Chondrocyte (in vitro differentiated cells): Measurements from ENCODE around the gene TMEM108. TPM values are rescaled to one million over a fixed set of nuclear protein-coding genes. Genes with fewer than 3 reads are reported as not detected.

Experiments
- DNase-seq: peaks from one replicate; pipeline ENCODE4 v3.0.0; 2021; ENCODE audit warnings: mixed read lengths, low spot score
- H3K27ac Mint-ChIP-seq: one replicate; pipeline ENCODE4 v1.8.0; 2021; ENCODE audit warnings: mild to moderate bottlenecking, moderate library complexity, mixed read lengths; ENCODE audit not compliant: unreplicated experiment
- H3K27me3 Mint-ChIP-seq: 2 replicates; pipeline ENCODE4 v1.8.0; 2021; ENCODE audit warnings: low read depth, mixed read lengths
- H3K36me3 Mint-ChIP-seq: 2 replicates; pipeline ENCODE4 v1.8.0; 2021; ENCODE audit warnings: low read depth, mixed read lengths
- H3K4me1 Mint-ChIP-seq: 2 replicates; pipeline ENCODE4 v1.8.0; 2021; ENCODE audit warnings: low read depth, mild to moderate bottlenecking, mixed read lengths
- H3K4me3 Mint-ChIP-seq: one replicate; pipeline ENCODE4 v1.8.0; 2021; ENCODE audit warnings: mild to moderate bottlenecking, moderate library complexity, mixed read lengths; ENCODE audit not compliant: unreplicated experiment
- H3K9me3 Mint-ChIP-seq: 2 replicates; pipeline ENCODE4 v1.8.0; 2021; ENCODE audit warnings: low read depth, mixed read lengths
- total RNA-seq: library from RNA; stranded (reverse); gene quantifications from 3 replicates; pipeline ENCODE4 v1.2.1, GENCODE V29; 2021
- TF ChIP-seq, protein P1 (sequence below): fragments of 200-600 bp; sonication (generic); IDR thresholded peaks from 2 replicates; pipeline ENCODE4 v1.5.0; 2021; ENCODE audit warnings: antibody characterized with exemption, mild to moderate bottlenecking, moderate library complexity

TMEM108 gene
- total RNA-seq, 1 donor from 2014 or later: 5.6 TPM

- Mint-ChIP-seq H3K27me3 (peaks cover 2% of the 10 kb centered on the region), H3K4me1 (no peaks in the 10 kb centered on the region), H3K9me3 (peaks cover 2% of the 10 kb centered on the region), H3K4me3 (no peak overlapping the region), H3K27ac (no peak overlapping the region), H3K36me3 (peaks cover 2% of the 10 kb centered on the region)
- TF ChIP-seq, protein P1, sequence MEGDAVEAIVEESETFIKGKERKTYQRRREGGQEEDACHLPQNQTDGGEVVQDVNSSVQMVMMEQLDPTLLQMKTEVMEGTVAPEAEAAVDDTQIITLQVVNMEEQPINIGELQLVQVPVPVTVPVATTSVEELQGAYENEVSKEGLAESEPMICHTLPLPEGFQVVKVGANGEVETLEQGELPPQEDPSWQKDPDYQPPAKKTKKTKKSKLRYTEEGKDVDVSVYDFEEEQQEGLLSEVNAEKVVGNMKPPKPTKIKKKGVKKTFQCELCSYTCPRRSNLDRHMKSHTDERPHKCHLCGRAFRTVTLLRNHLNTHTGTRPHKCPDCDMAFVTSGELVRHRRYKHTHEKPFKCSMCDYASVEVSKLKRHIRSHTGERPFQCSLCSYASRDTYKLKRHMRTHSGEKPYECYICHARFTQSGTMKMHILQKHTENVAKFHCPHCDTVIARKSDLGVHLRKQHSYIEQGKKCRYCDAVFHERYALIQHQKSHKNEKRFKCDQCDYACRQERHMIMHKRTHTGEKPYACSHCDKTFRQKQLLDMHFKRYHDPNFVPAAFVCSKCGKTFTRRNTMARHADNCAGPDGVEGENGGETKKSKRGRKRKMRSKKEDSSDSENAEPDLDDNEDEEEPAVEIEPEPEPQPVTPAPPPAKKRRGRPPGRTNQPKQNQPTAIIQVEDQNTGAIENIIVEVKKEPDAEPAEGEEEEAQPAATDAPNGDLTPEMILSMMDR: no peak
- DNase-seq: no peak
Observed at GRCh38 chr3:133246119-133246518, 207.9 kb downstream of the TMEM108 start.

DNA sequence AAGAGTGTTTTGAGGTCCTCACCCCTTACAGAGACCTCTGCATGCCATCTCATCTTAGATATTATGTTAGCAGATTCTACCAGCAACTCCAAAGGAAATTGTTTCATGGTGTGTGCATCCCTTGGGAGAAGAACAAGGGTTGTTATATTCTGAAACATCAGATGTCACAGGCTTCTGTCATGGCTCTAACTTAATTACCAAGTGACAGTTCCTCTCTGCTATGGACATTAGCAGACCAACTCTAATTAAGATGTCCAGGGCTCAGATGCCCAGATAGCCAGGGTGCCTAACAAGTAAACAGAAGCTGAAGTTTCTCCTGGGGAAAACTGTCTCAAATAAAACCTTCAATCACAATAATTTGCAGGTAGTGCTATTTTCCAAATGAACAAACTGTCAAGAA, 208.6 kb downstream of the TMEM108 start:
- H3K27me3 Mint-ChIP-seq: no peaks in the 10 kb centered on the region
- TF ChIP-seq, protein P1: no peak

DNA sequence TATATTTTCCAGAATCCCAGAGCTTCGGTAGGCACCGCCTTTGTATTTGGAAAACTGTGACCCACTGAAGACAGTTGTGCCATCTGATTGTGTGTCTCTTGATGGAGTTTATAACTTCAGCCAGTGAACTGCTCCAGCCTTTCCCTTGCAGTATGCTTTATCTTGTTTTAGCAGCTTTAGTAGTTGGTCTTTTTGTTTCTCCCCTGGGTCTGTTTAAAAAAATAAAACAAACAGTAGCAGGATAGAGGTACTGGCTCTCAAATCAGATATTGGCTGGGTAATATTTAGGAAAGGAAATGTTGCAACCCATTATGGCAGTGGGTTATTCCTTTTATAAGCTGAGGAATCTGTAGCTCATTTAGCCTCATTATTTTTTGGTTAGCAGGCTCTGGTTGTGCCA, 210.2 kb downstream of the TMEM108 start:
- Mint-ChIP-seq H3K4me1 (no peaks in the 10 kb centered on the region), H3K27ac (no peak overlapping the region), H3K9me3 (no peaks in the 10 kb centered on the region), H3K27me3 (no peaks in the 10 kb centered on the region), H3K36me3 (no peaks in the 10 kb centered on the region), H3K4me3 (no peak overlapping the region)
- no peak for DNase-seq
- TF ChIP-seq, protein P1: no peak

More for the DNA sequence above, 208.6 kb downstream of the TMEM108 start:
- Mint-ChIP-seq H3K4me3 (no peak overlapping the region), H3K4me1 (no peaks in the 10 kb centered on the region), H3K9me3 (no peaks in the 10 kb centered on the region), H3K27ac (no peak overlapping the region), H3K36me3 (no peaks in the 10 kb centered on the region)
- DNase-seq: no peak

GRCh38 chr3:133249490-133249889, 211.3 kb downstream of the TMEM108 start:
- no peaks in the 10 kb centered on the region for H3K9me3 Mint-ChIP-seq
- H3K27me3 Mint-ChIP-seq: no peaks in the 10 kb centered on the region
- no peak overlapping the region for H3K4me3 Mint-ChIP-seq
- TF ChIP-seq, protein P1: no peak
- no peak overlapping the region for H3K27ac Mint-ChIP-seq
- DNase-seq: no peak
- no peaks in the 10 kb centered on the region for H3K4me1 Mint-ChIP-seq
- H3K36me3 Mint-ChIP-seq: no peaks in the 10 kb centered on the region

- no peaks in the 10 kb centered on the region for H3K4me1 Mint-ChIP-seq
- H3K9me3 Mint-ChIP-seq: peaks cover 8% of the 10 kb centered on the region
- H3K4me3 Mint-ChIP-seq: no peak overlapping the region
- no peaks in the 10 kb centered on the region for H3K27me3 Mint-ChIP-seq
- TF ChIP-seq, protein P1: no peak
- peaks cover 2% of the 10 kb centered on the region for H3K36me3 Mint-ChIP-seq
- DNase-seq: no peak
- no peak overlapping the region for H3K27ac Mint-ChIP-seq
Observed at GRCh38 chr3:133254151-133254550, 216.0 kb downstream of the TMEM108 start.
